Measurements from ENCODE around the gene NEK1. TPM values are rescaled to one million over a fixed set of nuclear protein-coding genes. Genes with fewer than 3 reads are reported as not detected.

The NEK1 gene
- total and polyA plus RNA-seq, 2 donors (not counting 1 experiment from before 2014, with no cell fraction given) = 3.3 to 21.4 TPM

DNA sequence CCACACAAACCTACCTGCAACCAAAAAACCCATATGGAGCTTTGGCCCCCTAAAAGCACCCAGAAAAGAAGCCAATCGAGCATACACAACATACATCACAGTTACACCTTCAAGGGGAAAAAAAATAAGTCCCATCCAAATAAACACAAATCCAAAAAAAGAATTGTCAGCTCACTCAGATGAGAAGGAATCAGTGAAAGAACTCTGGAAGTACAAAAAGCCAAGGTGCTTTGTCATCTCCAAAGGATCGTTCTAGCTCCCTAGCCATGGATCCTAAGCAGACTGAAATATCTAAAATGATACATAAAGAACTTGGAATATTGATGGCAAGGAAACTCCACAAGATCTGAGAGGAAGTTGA, 119.2 kb downstream of the NEK1 start:
- H3K27me3 ChIP-seq (replicated peaks in 1 of 4; ENCODE audit: control extremely low read depth in 1 of 4, control insufficient read depth in 3 of 4, insufficient read depth in 4 of 4, low read length in 3 of 4) = no peaks in the 10 kb centered on the region
- H3K4me3 ChIP-seq (ENCODE audit: control extremely low read depth in 1 of 5, extremely low read depth in 1 of 5, insufficient read depth in 1 of 5, low read depth in 2 of 5, low read length in 4 of 5) = no peak overlapping the region
- no peak overlapping the region for H3K27ac ChIP-seq (ENCODE audit: low read length in 2 of 2)
- Mint-ChIP-seq H3K27ac (no peak overlapping the region), H3K4me3 (no peak overlapping the region), H3K9me3 (ENCODE audit: insufficient read depth) (peaks cover 7% of the 10 kb centered on the region), H3K4me1 (no peaks in the 10 kb centered on the region), H3K27me3 (no peaks in the 10 kb centered on the region)
- no peak overlapping the region for H2AFZ ChIP-seq (ENCODE audit: insufficient read depth, low read depth, low read length, poor library complexity, severe bottlenecking)
- CTCF ChIA-PET = interaction anchor here (0.7 to 7.7 kb wide), 5 partner anchors 456 to 979 kb away, joined by 3 to 102 read pairs (median 3); no protein-coding TSS in a partner anchor
- H3K4me1 ChIP-seq (ENCODE audit: control insufficient read depth in 2 of 2, insufficient read depth in 2 of 2, low read length in 2 of 2) = no peaks in the 10 kb centered on the region
- DNase-seq (no peak), ATAC-seq (ENCODE audit: low read depth) (no peak)
- 50% methylated on average over 1 of the region's 2 CpGs for WGBS (ENCODE audit: insufficient coverage)
- H3K36me3 ChIP-seq (replicated peaks in 1 of 2; ENCODE audit: control extremely low read depth in 1 of 2, control insufficient read depth in 1 of 2, extremely low read depth in 1 of 2, insufficient read depth in 2 of 2, low read length in 1 of 2) = no peaks in the 10 kb centered on the region
- no peak overlapping the region for H3K9ac ChIP-seq (ENCODE audit: low read length)
- H3K79me2 ChIP-seq (ENCODE audit: control insufficient read depth, insufficient read depth, low read length) = no peaks in the 10 kb centered on the region
- no peak for TF ChIP-seq EZH2 (IDR thresholded peaks at IDR 0.05; ENCODE audit: borderline replicate concordance, insufficient read depth, low read depth, low read length, poor library complexity, severe bottlenecking)
- TF ChIP-seq, protein P1, sequence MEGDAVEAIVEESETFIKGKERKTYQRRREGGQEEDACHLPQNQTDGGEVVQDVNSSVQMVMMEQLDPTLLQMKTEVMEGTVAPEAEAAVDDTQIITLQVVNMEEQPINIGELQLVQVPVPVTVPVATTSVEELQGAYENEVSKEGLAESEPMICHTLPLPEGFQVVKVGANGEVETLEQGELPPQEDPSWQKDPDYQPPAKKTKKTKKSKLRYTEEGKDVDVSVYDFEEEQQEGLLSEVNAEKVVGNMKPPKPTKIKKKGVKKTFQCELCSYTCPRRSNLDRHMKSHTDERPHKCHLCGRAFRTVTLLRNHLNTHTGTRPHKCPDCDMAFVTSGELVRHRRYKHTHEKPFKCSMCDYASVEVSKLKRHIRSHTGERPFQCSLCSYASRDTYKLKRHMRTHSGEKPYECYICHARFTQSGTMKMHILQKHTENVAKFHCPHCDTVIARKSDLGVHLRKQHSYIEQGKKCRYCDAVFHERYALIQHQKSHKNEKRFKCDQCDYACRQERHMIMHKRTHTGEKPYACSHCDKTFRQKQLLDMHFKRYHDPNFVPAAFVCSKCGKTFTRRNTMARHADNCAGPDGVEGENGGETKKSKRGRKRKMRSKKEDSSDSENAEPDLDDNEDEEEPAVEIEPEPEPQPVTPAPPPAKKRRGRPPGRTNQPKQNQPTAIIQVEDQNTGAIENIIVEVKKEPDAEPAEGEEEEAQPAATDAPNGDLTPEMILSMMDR (IDR thresholded peaks at IDR 0.05) = no peak
- no peaks in the 10 kb centered on the region for H4K20me1 ChIP-seq (ENCODE audit: control insufficient read depth, insufficient read depth, low read length, poor library complexity, severe bottlenecking)
- no peak overlapping the region for H3K4me2 ChIP-seq (replicated peaks; ENCODE audit: low read depth, low read length, poor library complexity, severe bottlenecking)
- POLR2A ChIA-PET = no interaction called here
- H3K9me3 ChIP-seq (ENCODE audit: control extremely low read depth in 1 of 3, control insufficient read depth in 2 of 3, insufficient read depth in 1 of 3, low read length in 2 of 3) = peaks cover 0 to 13% (median 9%) of the 10 kb centered on the region in 3 donors
- intact Hi-C loops (cut with micrococcal nuclease) = no loop called here

DNA sequence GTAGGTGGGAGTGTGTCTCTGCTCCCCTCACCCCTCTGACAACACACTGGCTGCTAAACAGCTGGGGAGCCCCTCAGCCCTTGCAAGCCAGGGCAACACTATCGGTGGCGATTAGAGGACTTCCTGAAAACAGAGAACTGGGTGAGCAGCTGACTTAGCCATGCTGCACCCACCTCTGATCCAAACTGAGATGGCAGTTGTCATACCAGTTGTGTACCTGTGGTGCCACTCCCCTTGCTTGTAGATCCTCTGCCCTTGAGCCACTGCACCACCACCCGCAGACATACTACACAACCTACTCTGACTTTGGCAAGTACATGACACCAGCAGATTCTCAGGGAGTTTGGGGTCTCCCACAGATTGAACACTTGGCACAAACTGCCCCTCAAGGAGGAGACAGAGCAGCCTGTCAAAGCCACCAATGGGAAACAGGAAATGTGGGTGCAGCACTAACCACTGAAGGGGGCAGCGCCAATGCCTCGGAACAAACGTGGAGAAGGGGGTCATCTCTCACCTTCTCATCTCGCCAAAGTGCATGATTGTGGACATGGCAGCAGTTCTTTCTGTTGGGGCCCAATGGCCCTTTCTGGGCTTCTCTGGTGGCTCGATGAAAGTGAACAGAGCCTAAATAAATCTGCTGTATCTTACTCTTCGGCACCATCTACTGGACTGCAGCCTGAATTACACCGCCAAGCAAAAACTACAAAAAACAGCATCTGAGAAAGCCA, 119.8 kb downstream of the NEK1 start:
- H3K9me3 ChIP-seq (ENCODE audit: control extremely low read depth in 1 of 3, control insufficient read depth in 2 of 3, insufficient read depth in 1 of 3, low read length in 2 of 3) = peaks cover 0 to 13% (median 9%) of the 10 kb centered on the region in 3 donors
- no peaks in the 10 kb centered on the region for H4K20me1 ChIP-seq (ENCODE audit: control insufficient read depth, insufficient read depth, low read length, poor library complexity, severe bottlenecking)
- ATAC-seq (ENCODE audit: low read depth) (peak; percentile 33), DNase-seq (peak; percentile 37)
- TF ChIP-seq, protein P1 (IDR thresholded peaks at IDR 0.05) = peak; percentile 65
- TF ChIP-seq EZH2 (IDR thresholded peaks at IDR 0.05; ENCODE audit: borderline replicate concordance, insufficient read depth, low read depth, low read length, poor library complexity, severe bottlenecking) = no peak
- no peaks in the 10 kb centered on the region for H3K36me3 ChIP-seq (replicated peaks in 1 of 2; ENCODE audit: control extremely low read depth in 1 of 2, control insufficient read depth in 1 of 2, extremely low read depth in 1 of 2, insufficient read depth in 2 of 2, low read length in 1 of 2)
- CTCF ChIA-PET = interaction anchor here (0.9 to 7.7 kb wide), 7 partner anchors 19 to 571 kb away, joined by 3 to 102 read pairs (median 3); no protein-coding TSS in a partner anchor
- no peaks in the 10 kb centered on the region for H3K27me3 Mint-ChIP-seq
- peaks cover 7% of the 10 kb centered on the region for H3K9me3 Mint-ChIP-seq (ENCODE audit: insufficient read depth)
- H3K4me2 ChIP-seq (replicated peaks; ENCODE audit: low read depth, low read length, poor library complexity, severe bottlenecking) = no peak overlapping the region
- intact Hi-C loops (cut with micrococcal nuclease) = no loop called here
- H3K4me1 Mint-ChIP-seq = no peaks in the 10 kb centered on the region
- H2AFZ ChIP-seq (ENCODE audit: insufficient read depth, low read depth, low read length, poor library complexity, severe bottlenecking) = no peak overlapping the region
- H3K4me1 ChIP-seq (ENCODE audit: control insufficient read depth in 2 of 2, insufficient read depth in 2 of 2, low read length in 2 of 2) = no peaks in the 10 kb centered on the region
- H3K4me3 ChIP-seq (ENCODE audit: control extremely low read depth in 1 of 5, extremely low read depth in 1 of 5, insufficient read depth in 1 of 5, low read depth in 2 of 5, low read length in 4 of 5) = no peak overlapping the region
- POLR2A ChIA-PET = no interaction called here
- no peak overlapping the region for H3K27ac ChIP-seq (ENCODE audit: low read length in 2 of 2)
- H3K27ac Mint-ChIP-seq = no peak overlapping the region
- H3K4me3 Mint-ChIP-seq = no peak overlapping the region
- WGBS (ENCODE audit: insufficient coverage) = 80% methylated on average over 10 of the region's 10 CpGs
- H3K79me2 ChIP-seq (ENCODE audit: control insufficient read depth, insufficient read depth, low read length) = no peaks in the 10 kb centered on the region
- H3K9ac ChIP-seq (ENCODE audit: low read length) = no peak overlapping the region
- no peaks in the 10 kb centered on the region for H3K27me3 ChIP-seq (replicated peaks in 1 of 4; ENCODE audit: control extremely low read depth in 1 of 4, control insufficient read depth in 3 of 4, insufficient read depth in 4 of 4, low read length in 3 of 4)

Data from B cell (primary cell).